ENCODE measurements around the gene MEIOSIN. TPM values are rescaled to one million over a fixed set of nuclear protein-coding genes. Genes with fewer than 3 reads are reported as not detected.
A peak's percentile ranks its signal among the peaks of the same experiment; 100 is the strongest.
"Not testable (repeated sequence)": the region's sequence is repeated elsewhere in the genome, so short reads cannot be mapped to it uniquely, and the experiment has no call there.

Gene MEIOSIN
- total RNA-seq, 1 experiment from 2014 or later: not detected

DNA sequence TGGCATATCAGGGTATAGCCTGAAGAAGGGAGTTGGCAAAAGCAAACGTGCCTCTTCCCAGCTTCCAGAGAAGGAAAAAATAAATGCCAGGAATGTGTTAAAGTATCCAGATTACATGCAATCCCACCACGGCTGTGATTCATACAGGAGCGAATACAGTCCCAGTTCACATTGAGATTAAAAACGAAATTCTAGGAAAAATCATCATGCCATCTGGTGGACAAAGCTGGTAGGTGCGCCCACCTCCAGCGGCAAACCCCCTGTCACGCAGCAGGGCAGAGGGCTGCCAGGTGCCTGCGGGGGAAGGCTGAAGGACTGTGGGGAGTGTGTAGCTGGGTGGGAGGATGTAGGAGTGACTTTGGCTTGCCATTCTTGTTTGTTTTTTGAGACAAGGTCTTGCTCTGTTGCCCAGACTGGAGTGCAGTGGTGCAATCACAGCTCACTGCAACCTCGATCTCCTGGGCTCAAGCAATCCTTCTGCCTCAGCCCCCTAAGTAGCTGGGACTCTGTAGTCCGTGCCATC is 65.8 kb downstream of the MEIOSIN start:
- H3K9me2 ChIP-seq (ENCODE audit: insufficient read depth): no peaks in the 10 kb centered on the region
- peak; percentile 58 to 75 for DNase-seq
- peak overlapping the region; percentile 44 for H3K4me2 ChIP-seq
- CTCF ChIA-PET: interaction anchor here (0.7 to 1.6 kb wide), 7 partner anchors 17 to 157 kb away, joined by 3 to 13 read pairs (median 4); partner anchors contain the start of genes DMPK and SIX5
- H3K27me3 ChIP-seq (ENCODE audit: insufficient read depth, low read depth): no peaks in the 10 kb centered on the region
- intact Hi-C loops (cut with micrococcal nuclease; ENCODE audit: unreplicated experiment): loop anchor here (1.0 kb wide), 1 partner anchor 29 kb away; no protein-coding TSS in a partner anchor
- H3K4me3 ChIP-seq: no peak overlapping the region
- POLR2A ChIA-PET (ENCODE audit: unreplicated experiment): interaction anchor here (0.6 to 1.3 kb wide), 3 partner anchors 30 to 84 kb away, joined by 3 to 10 read pairs (median 6); partner anchors contain the start of gene SIX5
- no peaks in the 10 kb centered on the region for H3K36me3 ChIP-seq (ENCODE audit: low read depth)
- no peaks in the 10 kb centered on the region for H4K20me1 ChIP-seq (ENCODE audit: insufficient read depth)
- BruUV-seq (replicated peaks): no TSS peak
- H3F3A ChIP-seq (ENCODE audit: insufficient read depth, low read depth): peaks cover 22% of the 10 kb centered on the region; the same call in 1 of the 2 replicates
- no peaks in the 10 kb centered on the region for H3K79me2 ChIP-seq (ENCODE audit: low read depth)
- no peaks in the 10 kb centered on the region for H3K9me3 ChIP-seq (ENCODE audit: insufficient read depth, low read depth)
- peaks cover 13% of the 10 kb centered on the region for H3K4me1 ChIP-seq (replicated peaks; ENCODE audit: insufficient read depth)
- TF ChIP-seq CTCF (conservative IDR thresholded peaks at IDR 0.05) (peak; percentile 95), EZH2 (IDR thresholded peaks at IDR 0.05; ENCODE audit: low read depth) (no peak)
- H3K27ac ChIP-seq: 0 out of 2 replicates have a peak overlapping the region, but pooled peaks have one; percentile 1
- H2AFZ ChIP-seq: no peak overlapping the region

GRCh38 chr19:45799541-45799940 is 66.3 kb downstream of the MEIOSIN start:
- H3K27me3 ChIP-seq (ENCODE audit: insufficient read depth, low read depth); H3K9me3 ChIP-seq (ENCODE audit: insufficient read depth, low read depth); H3K79me2 ChIP-seq (ENCODE audit: low read depth); H3K9me2 ChIP-seq (ENCODE audit: insufficient read depth); BruUV-seq (replicated peaks); H3K4me3 ChIP-seq; H3K36me3 ChIP-seq (ENCODE audit: low read depth); H4K20me1 ChIP-seq (ENCODE audit: insufficient read depth); H2AFZ ChIP-seq: not testable (repeated sequence)
- peak; percentile 52 to 61 for DNase-seq
- intact Hi-C loops (cut with micrococcal nuclease; ENCODE audit: unreplicated experiment): loop anchor here (1.0 kb wide), 1 partner anchor 29 kb away; no protein-coding TSS in a partner anchor
- H3K4me2 ChIP-seq: peak overlapping the region; percentile 44
- H3F3A ChIP-seq (ENCODE audit: insufficient read depth, low read depth): peaks cover 22% of the 10 kb centered on the region; the same call in 1 of the 2 replicates
- ChIA-PET CTCF (interaction anchor here (0.7 to 1.6 kb wide), 8 partner anchors 9 to 158 kb away, joined by 3 to 13 read pairs (median 4); partner anchors contain the start of genes DMPK and SIX5), POLR2A (ENCODE audit: unreplicated experiment) (interaction anchor here (0.6 to 1.3 kb wide), 3 partner anchors 30 to 84 kb away, joined by 3 to 10 read pairs (median 6); partner anchors contain the start of gene SIX5)
- peaks cover 13% of the 10 kb centered on the region for H3K4me1 ChIP-seq (replicated peaks; ENCODE audit: insufficient read depth)
- 0 out of 2 replicates have a peak overlapping the region, but pooled peaks have one; percentile 1 for H3K27ac ChIP-seq

DNA sequence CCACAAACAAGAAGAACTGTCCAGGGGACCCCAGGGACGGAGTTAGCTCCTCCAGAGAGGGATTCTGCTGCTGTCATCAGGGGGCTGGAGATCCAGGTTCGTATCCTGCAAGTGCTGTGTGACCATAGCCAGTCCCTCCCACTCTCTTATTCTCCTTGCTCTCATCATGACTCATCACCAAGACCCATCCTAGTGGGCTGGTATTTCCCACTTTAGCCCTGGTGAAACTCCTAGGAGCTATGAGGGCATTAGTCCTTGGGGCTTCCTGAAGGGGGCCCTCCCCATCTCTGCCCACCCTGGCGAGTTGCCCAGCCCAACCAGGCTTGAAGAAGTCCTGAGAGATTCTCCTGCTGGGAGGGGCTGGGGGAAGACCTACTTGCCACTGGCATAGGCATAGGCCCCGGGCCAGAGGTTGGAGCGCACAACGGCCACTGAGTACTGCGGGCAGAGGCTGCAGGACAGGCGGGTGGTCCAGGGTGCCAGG is 66.9 kb downstream of the MEIOSIN start:
- TF ChIP-seq CTCF (conservative IDR thresholded peaks at IDR 0.05): no peak
- TF ChIP-seq EZH2 (IDR thresholded peaks at IDR 0.05; ENCODE audit: low read depth): no peak
- no peaks in the 10 kb centered on the region for H3K9me2 ChIP-seq (ENCODE audit: insufficient read depth)
- CTCF ChIA-PET: interaction anchor here (0.7 to 1.6 kb wide), 5 partner anchors 9 to 158 kb away, joined by 3 to 21 read pairs (median 4); partner anchors contain the start of gene DMPK
- H3K4me1 ChIP-seq (replicated peaks; ENCODE audit: insufficient read depth): peaks cover 13% of the 10 kb centered on the region
- H3K36me3 ChIP-seq (ENCODE audit: low read depth): no peaks in the 10 kb centered on the region
- H4K20me1 ChIP-seq (ENCODE audit: insufficient read depth): no peaks in the 10 kb centered on the region
- no TSS peak for BruUV-seq (replicated peaks)
- POLR2A ChIA-PET (ENCODE audit: unreplicated experiment): no interaction called here
- H3K79me2 ChIP-seq (ENCODE audit: low read depth): no peaks in the 10 kb centered on the region
- H2AFZ ChIP-seq: no peak overlapping the region
- H3K27ac ChIP-seq: no peak overlapping the region
- H3F3A ChIP-seq (ENCODE audit: insufficient read depth, low read depth): peaks cover 25% of the 10 kb centered on the region; the same call in 1 of the 2 replicates
- H3K9me3 ChIP-seq (ENCODE audit: insufficient read depth, low read depth): no peaks in the 10 kb centered on the region
- H3K27me3 ChIP-seq (ENCODE audit: insufficient read depth, low read depth): no peaks in the 10 kb centered on the region
- peak overlapping the region; percentile 44; the same call in 1 of the 2 replicates for H3K4me2 ChIP-seq
- intact Hi-C loops (cut with micrococcal nuclease; ENCODE audit: unreplicated experiment): no loop called here
- H3K4me3 ChIP-seq: no peak overlapping the region
- peak in 1 of 2 experiments; percentile 59 for DNase-seq

Data from PC-9 (cell line).